ENCODE data around the gene GRIK3. TPM values are rescaled to one million over a fixed set of nuclear protein-coding genes. Genes with fewer than 3 reads are reported as not detected.

GRIK3 gene
- total RNA-seq, 1 experiment from 2014 or later, result not detected

GRCh38 chr1:37069406-37069805 lies 35.1 kb upstream of the GRIK3 start:
- no peak overlapping the region for H3K4me2 ChIP-seq (ENCODE audit: low read length)
- H3K9me3 ChIP-seq (ENCODE audit: low read length), result no peaks in the 10 kb centered on the region
- ATAC-seq (no peak), DNase-seq (no peak)
- H3K36me3 ChIP-seq (ENCODE audit: low read depth, low read length), result no peaks in the 10 kb centered on the region
- POLR2A ChIA-PET (ENCODE audit: unreplicated experiment), result no interaction called here
- no peak for TF ChIP-seq CTCF (conservative IDR thresholded peaks at IDR 0.05; ENCODE audit: low read depth, low read length)
- TF ChIP-seq EZH2phosphoT487 (IDR thresholded peaks at IDR 0.05; ENCODE audit: borderline replicate concordance, low read length), result no peak
- no peak for TF ChIP-seq EZH2 (IDR thresholded peaks at IDR 0.05; ENCODE audit: low read length, unreplicated experiment)
- H3K9ac ChIP-seq (ENCODE audit: low read length), result no peak overlapping the region
- CTCF ChIA-PET, result no interaction called here
- no peak overlapping the region for H2AFZ ChIP-seq (ENCODE audit: low read length)
- peaks cover 83% of the 10 kb centered on the region for H3K27me3 ChIP-seq (ENCODE audit: low read length)
- no peaks in the 10 kb centered on the region for H4K20me1 ChIP-seq (ENCODE audit: low read length)
- H3K27ac ChIP-seq (ENCODE audit: low read length), result no peak overlapping the region
- H3K79me2 ChIP-seq (ENCODE audit: low read length), result no peaks in the 10 kb centered on the region
- no peaks in the 10 kb centered on the region for H3K4me1 ChIP-seq (ENCODE audit: insufficient read depth, low read length)
- BruUV-seq (replicated peaks), result no TSS peak
- intact Hi-C loops (cut with micrococcal nuclease), result no loop called here
- no peaks in the 10 kb centered on the region for H3K9me2 ChIP-seq (replicated peaks; ENCODE audit: low read length)
- no peaks in the 10 kb centered on the region for H3F3A ChIP-seq (ENCODE audit: low read length, unreplicated experiment)
- H3K4me3 ChIP-seq (ENCODE audit: low read length), result no peak overlapping the region

GRCh38 chr1:37068897-37069296 lies 34.6 kb upstream of the GRIK3 start:
- DNase-seq, result no peak
- Histone ChIP-seq H3F3A (ENCODE audit: low read length, unreplicated experiment) (no peaks in the 10 kb centered on the region), H3K9ac (ENCODE audit: low read length) (no peak overlapping the region), H3K4me2 (ENCODE audit: low read length) (no peak overlapping the region), H3K79me2 (ENCODE audit: low read length) (no peaks in the 10 kb centered on the region), H3K27me3 (ENCODE audit: low read length) (peaks cover 79% of the 10 kb centered on the region), H3K4me1 (ENCODE audit: insufficient read depth, low read length) (no peaks in the 10 kb centered on the region), H3K9me2 (replicated peaks; ENCODE audit: low read length) (no peaks in the 10 kb centered on the region), H3K4me3 (ENCODE audit: low read length) (no peak overlapping the region), H4K20me1 (ENCODE audit: low read length) (no peaks in the 10 kb centered on the region), H3K9me3 (ENCODE audit: low read length) (no peaks in the 10 kb centered on the region), H3K36me3 (ENCODE audit: low read depth, low read length) (no peaks in the 10 kb centered on the region), H3K27ac (ENCODE audit: low read length) (no peak overlapping the region), H2AFZ (ENCODE audit: low read length) (no peak overlapping the region)
- POLR2A ChIA-PET (ENCODE audit: unreplicated experiment), result no interaction called here
- no peak for ATAC-seq
- intact Hi-C loops (cut with micrococcal nuclease), result no loop called here
- CTCF ChIA-PET, result no interaction called here
- no TSS peak for BruUV-seq (replicated peaks)
- TF ChIP-seq CTCF (conservative IDR thresholded peaks at IDR 0.05; ENCODE audit: low read depth, low read length), result no peak
- no peak for TF ChIP-seq EZH2 (IDR thresholded peaks at IDR 0.05; ENCODE audit: low read length, unreplicated experiment)
- TF ChIP-seq EZH2phosphoT487 (IDR thresholded peaks at IDR 0.05; ENCODE audit: borderline replicate concordance, low read length), result no peak

- H3K4me3 ChIP-seq (ENCODE audit: low read length), result no peak overlapping the region
- no peaks in the 10 kb centered on the region for H3K79me2 ChIP-seq (ENCODE audit: low read length)
- H2AFZ ChIP-seq (ENCODE audit: low read length), result no peak overlapping the region
- no peak overlapping the region for H3K27ac ChIP-seq (ENCODE audit: low read length)
- H3K27me3 ChIP-seq (ENCODE audit: low read length), result peaks cover 75% of the 10 kb centered on the region
- ChIA-PET CTCF (no interaction called here), POLR2A (ENCODE audit: unreplicated experiment) (no interaction called here)
- DNase-seq (no peak), ATAC-seq (no peak)
- H3K9me2 ChIP-seq (replicated peaks; ENCODE audit: low read length), result no peaks in the 10 kb centered on the region
- H3K4me1 ChIP-seq (ENCODE audit: insufficient read depth, low read length), result no peaks in the 10 kb centered on the region
- no TSS peak for BruUV-seq (replicated peaks)
- no peak overlapping the region for H3K4me2 ChIP-seq (ENCODE audit: low read length)
- H4K20me1 ChIP-seq (ENCODE audit: low read length), result no peaks in the 10 kb centered on the region
- intact Hi-C loops (cut with micrococcal nuclease), result no loop called here
- no peaks in the 10 kb centered on the region for H3K9me3 ChIP-seq (ENCODE audit: low read length)
- no peak overlapping the region for H3K9ac ChIP-seq (ENCODE audit: low read length)
- H3K36me3 ChIP-seq (ENCODE audit: low read depth, low read length), result no peaks in the 10 kb centered on the region
- no peaks in the 10 kb centered on the region for H3F3A ChIP-seq (ENCODE audit: low read length, unreplicated experiment)
- no peak for TF ChIP-seq EZH2phosphoT487 (IDR thresholded peaks at IDR 0.05; ENCODE audit: borderline replicate concordance, low read length)
- no peak for TF ChIP-seq EZH2 (IDR thresholded peaks at IDR 0.05; ENCODE audit: low read length, unreplicated experiment)
- no peak for TF ChIP-seq CTCF (conservative IDR thresholded peaks at IDR 0.05; ENCODE audit: low read depth, low read length)
Measured at GRCh38 chr1:37068260-37068659, 33.9 kb upstream of the GRIK3 start.
